ENCODE data around the gene CABCOCO1. TPM values are rescaled to one million over a fixed set of nuclear protein-coding genes. Genes with fewer than 3 reads are reported as not detected.

Gene CABCOCO1
- polyA plus RNA-seq, 4 donors = 2.2 to 5.5 (median 3.4) TPM

DNA sequence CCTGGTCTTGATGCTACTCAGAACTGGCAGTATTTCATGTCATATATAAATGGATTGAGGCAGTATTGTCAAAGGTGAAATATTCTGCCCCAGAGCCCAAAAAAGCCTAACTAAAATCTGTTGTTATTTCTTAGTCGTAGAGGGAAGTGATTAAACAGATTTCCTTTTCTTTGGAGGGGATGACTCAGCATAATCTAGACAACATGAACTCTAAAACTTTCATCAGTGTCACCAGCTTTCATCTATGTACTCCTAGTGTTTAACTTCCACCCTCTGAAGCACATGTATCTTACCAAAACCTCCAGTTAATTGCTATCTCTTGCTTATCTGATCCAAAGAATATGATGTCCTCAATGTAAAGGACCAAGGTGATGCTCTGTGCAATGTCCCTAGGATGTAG lies 141.7 kb downstream of the CABCOCO1 start:
- DNase-seq (ENCODE audit: low read depth in 4 of 4, low spot score in 3 of 4) = no peak

- no peak for DNase-seq (ENCODE audit: low read depth in 4 of 4, low spot score in 3 of 4)
Observed at GRCh38 chr10:61805091-61805490, 142.4 kb downstream of the CABCOCO1 start.

DNA sequence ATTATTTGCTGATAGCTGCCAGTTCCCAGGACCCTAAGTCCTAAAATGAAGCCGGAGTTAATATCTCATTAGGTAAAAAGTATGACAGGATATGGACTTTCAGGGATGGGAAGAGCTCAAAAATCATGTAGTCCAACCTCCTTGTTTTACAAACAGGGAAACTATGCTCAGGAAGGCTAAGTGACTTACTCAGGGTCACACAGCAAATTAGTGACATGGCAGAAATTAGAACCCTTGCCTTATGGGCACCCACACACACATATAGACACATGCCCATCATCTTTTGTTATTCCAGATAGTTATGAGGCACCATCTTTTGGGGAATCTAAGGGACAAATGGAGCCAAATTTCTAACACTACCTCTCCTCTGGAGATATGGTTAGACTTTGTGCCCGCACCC lies 147.5 kb downstream of the CABCOCO1 start:
- DNase-seq (ENCODE audit: low read depth in 4 of 4, low spot score in 3 of 4) = no peak

DNA sequence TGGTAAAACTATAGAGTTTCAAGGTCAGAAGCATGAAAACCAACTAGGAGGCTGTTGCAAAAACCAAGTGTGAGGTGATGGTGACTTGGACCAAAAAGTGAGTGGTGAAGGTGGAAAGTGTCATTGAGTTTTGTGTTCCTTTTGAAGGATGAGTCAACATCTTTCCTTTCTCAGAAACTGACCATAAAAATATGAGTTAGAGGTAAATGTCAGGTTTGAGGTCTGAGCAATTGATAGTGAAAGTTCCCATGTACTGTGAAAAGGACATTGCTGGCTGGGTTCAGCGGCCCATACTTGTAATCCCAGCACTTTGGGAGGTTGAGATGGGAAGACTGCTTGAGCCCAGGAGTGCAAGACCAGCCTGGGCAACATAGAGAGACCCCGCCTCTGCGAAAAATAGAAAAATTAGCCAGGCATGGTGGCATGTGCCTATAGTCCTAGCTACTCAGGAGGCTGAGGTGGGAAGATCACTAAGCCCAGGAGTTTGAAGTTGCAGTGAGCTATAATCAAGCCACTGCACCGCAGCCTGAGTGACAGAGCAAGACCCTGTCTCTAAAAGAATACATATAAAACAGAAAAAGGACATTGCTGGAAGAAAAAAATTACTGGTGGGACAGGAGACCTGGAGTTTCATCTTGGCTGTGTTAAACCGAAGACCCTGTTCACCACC lies 149.5 kb downstream of the CABCOCO1 start:
- DNase-seq (ENCODE audit: low read depth in 4 of 4, low spot score in 3 of 4) = no peak

- DNase-seq (ENCODE audit: low read depth in 4 of 4, low spot score in 3 of 4) = no peak
Observed at GRCh38 chr10:61812920-61813319, 150.2 kb downstream of the CABCOCO1 start.

- DNase-seq (ENCODE audit: low read depth in 4 of 4, low spot score in 3 of 4) = no peak
Observed at GRCh38 chr10:61814160-61814559, 151.4 kb downstream of the CABCOCO1 start.

GRCh38 chr10:61815496-61815895 lies 152.8 kb downstream of the CABCOCO1 start:
- DNase-seq (ENCODE audit: low read depth in 4 of 4, low spot score in 3 of 4) = no peak

Other genes starting within 250 kb of the CABCOCO1 start
- 1 to 10 TPM; 7.2 to 8.8 (median 8.6) TPM for gene TMEM26, start 209.5 kb upstream of the CABCOCO1 start, polyA plus RNA-seq (ENCODE audit: insufficient read length in 4 of 4)
- gene ARID5B, start 238.8 kb downstream of the CABCOCO1 start, polyA plus RNA-seq (ENCODE audit: insufficient read length in 4 of 4) = 10 to 100 TPM; 47.6 to 56.4 (median 51.1) TPM